A673 (cell line): ENCODE measurements around the gene CDAN1.

Source experiments
- CTCF ChIP-seq: fragments of 300-800, 200-600 bp; sonication (generic); conservative IDR thresholded peaks from 2 replicates; pipeline ENCODE4 v1.5.1; 2017; ENCODE audit warnings: low read depth, mild to moderate bottlenecking, antibody characterized with exemption, low read length, moderate library complexity, mixed read lengths
- EZH2 ChIP-seq: fragments of 200-600 bp; sonication (generic); IDR thresholded peaks from 2 replicates; pipeline ENCODE4 v1.6.1; 2017; ENCODE audit warnings: borderline replicate concordance, low read depth, mild to moderate bottlenecking, mixed read lengths, antibody characterized with exemption, low read length; ENCODE audit not compliant: poor library complexity, severe bottlenecking

GRCh38 chr15:42772901-42773300 lies 36.0 kb upstream of the CDAN1 start:
- TF ChIP-seq CTCF (no peak), EZH2 (no peak)
